ENCODE results near the gene UTP25. TPM values are rescaled to one million over a fixed set of nuclear protein-coding genes. Genes with fewer than 3 reads are reported as not detected.
"Not testable (repeated sequence)": the region's sequence is repeated elsewhere in the genome, so short reads cannot be mapped to it uniquely, and the experiment has no call there.

Gene UTP25
- total RNA-seq, 4 donors from 2014 or later: 5.7 to 7.5 (median 6.8) TPM

GRCh38 chr1:209890641-209891330 is 63.0 kb downstream of the UTP25 start:
- 31 to 58% methylated on average over 3 of the region's 3 CpGs for WGBS, 2 donors
- Histone ChIP-seq H3K4me1 (no peaks in the 10 kb centered on the region), H3K36me3 (no peaks in the 10 kb centered on the region), H3K9me3 (peaks cover 0 to 3% (median 0%) of the 10 kb centered on the region in 4 donors), H3K27me3 (no peaks in the 10 kb centered on the region), H3K27ac (no peak overlapping the region), H3K4me3 (no peak overlapping the region)
- no peak for TF ChIP-seq EP300 (IDR thresholded peaks at IDR 0.05)
- no peak for TF ChIP-seq POLR2A (IDR thresholded peaks at IDR 0.05)
- TF ChIP-seq CTCF (IDR thresholded peaks at IDR 0.05): no peak
- DNase-seq (ENCODE audit: low spot score in 2 of 2): no peak

GRCh38 chr1:209893751-209894150 is 66.0 kb downstream of the UTP25 start:
- no peak overlapping the region for H3K4me3 ChIP-seq
- no peaks in the 10 kb centered on the region for H3K27me3 ChIP-seq
- peaks cover 0 to 3% (median 0%) of the 10 kb centered on the region in 4 donors for H3K9me3 ChIP-seq
- no peaks in the 10 kb centered on the region for H3K36me3 ChIP-seq
- 81 to 97% methylated on average over 6 of the region's 6 CpGs for WGBS, 2 donors
- DNase-seq (ENCODE audit: low spot score in 2 of 2): no peak
- no peak overlapping the region for H3K27ac ChIP-seq
- TF ChIP-seq CTCF (IDR thresholded peaks at IDR 0.05) (no peak), EP300 (IDR thresholded peaks at IDR 0.05) (no peak), POLR2A (IDR thresholded peaks at IDR 0.05) (no peak)
- no peaks in the 10 kb centered on the region for H3K4me1 ChIP-seq

GRCh38 chr1:209895709-209896108 is 67.9 kb downstream of the UTP25 start:
- no peaks in the 10 kb centered on the region for H3K4me1 ChIP-seq
- TF ChIP-seq EP300 (IDR thresholded peaks at IDR 0.05) (no peak), POLR2A (IDR thresholded peaks at IDR 0.05) (no peak), CTCF (IDR thresholded peaks at IDR 0.05) (no peak)
- H3K27ac ChIP-seq: no peak overlapping the region
- DNase-seq (ENCODE audit: low spot score in 2 of 2): no peak
- no peaks in the 10 kb centered on the region for H3K36me3 ChIP-seq
- peaks cover 0 to 3% (median 0%) of the 10 kb centered on the region in 4 donors for H3K9me3 ChIP-seq
- no peaks in the 10 kb centered on the region for H3K27me3 ChIP-seq
- H3K4me3 ChIP-seq: no peak overlapping the region
- 53 to 71% methylated on average over 4 of the region's 4 CpGs for WGBS, 2 donors

GRCh38 chr1:209896346-209896745 is 68.6 kb downstream of the UTP25 start:
- WGBS, 2 donors: 87 to 88% methylated on average over 4 of the region's 4 CpGs
- Histone ChIP-seq H3K27ac (no peak overlapping the region), H3K4me1 (no peaks in the 10 kb centered on the region), H3K36me3 (no peaks in the 10 kb centered on the region), H3K9me3 (peaks cover 0 to 3% (median 0%) of the 10 kb centered on the region in 4 donors), H3K4me3 (no peak overlapping the region), H3K27me3 (no peaks in the 10 kb centered on the region)
- no peak for DNase-seq (ENCODE audit: low spot score in 2 of 2)
- TF ChIP-seq EP300 (IDR thresholded peaks at IDR 0.05) (no peak), CTCF (IDR thresholded peaks at IDR 0.05) (no peak), POLR2A (IDR thresholded peaks at IDR 0.05) (no peak)

- not testable (repeated sequence) for H3K9me3 ChIP-seq; H3K4me3 ChIP-seq; H3K4me1 ChIP-seq; H3K36me3 ChIP-seq; H3K27ac ChIP-seq; H3K27me3 ChIP-seq; DNase-seq (ENCODE audit: low spot score in 2 of 2)
- WGBS, 2 donors: 75 to 84% methylated on average over 6 of the region's 6 CpGs
These were observed 70.5 kb downstream of the UTP25 start for GRCh38 chr1:209898271-209898670.

GRCh38 chr1:209898851-209899250 is 71.1 kb downstream of the UTP25 start:
- 91% methylated on average over 15 of the region's 21 CpGs; no CpG with 5 or more reads in 1 of the 2 donors for WGBS, 2 donors
- not testable (repeated sequence) for H3K4me1 ChIP-seq; H3K36me3 ChIP-seq; H3K27ac ChIP-seq; DNase-seq (ENCODE audit: low spot score in 2 of 2); H3K4me3 ChIP-seq; H3K9me3 ChIP-seq; H3K27me3 ChIP-seq

Measured in tibial nerve (tissue), 4 donors.